ENCODE data around the gene NOD2.

Gene NOD2

DNA sequence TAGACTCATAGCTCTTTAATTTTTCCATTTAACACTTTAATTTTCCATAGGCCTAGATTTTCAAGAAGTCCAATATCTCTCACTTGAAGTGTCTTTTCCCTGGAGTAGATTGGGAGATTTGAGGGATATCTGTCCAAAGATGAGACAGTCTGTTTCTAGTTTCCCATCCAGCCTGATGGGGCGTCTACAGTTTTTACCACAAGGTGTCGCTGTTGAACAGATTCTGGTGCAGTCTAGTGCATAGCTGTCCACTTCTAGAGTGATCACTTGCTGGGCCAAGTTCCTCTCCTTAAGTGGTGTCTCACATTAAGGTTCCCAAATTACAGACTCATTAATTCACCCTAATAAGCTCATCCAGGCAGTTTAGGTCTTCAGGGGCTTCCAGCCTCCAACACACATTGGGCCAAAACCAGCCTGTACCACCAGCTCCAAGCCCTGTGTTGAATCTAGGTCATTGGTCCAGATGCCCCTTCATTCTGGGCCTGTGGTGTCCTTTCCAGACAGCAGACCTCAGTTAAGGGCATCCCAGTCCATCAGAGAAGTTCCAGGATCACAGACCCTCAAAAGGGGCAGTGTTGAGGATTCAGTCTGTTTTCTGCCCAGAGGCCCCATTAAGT is 21.7 kb upstream of the NOD2 start:
- peaks cover 5 to 14% of the 10 kb centered on the region in 2 donors for H3K27me3 ChIP-seq (ENCODE audit: control insufficient read depth in 1 of 2, insufficient read depth in 2 of 2, low read length in 2 of 2)
- peaks cover 8% of the 10 kb centered on the region for H3K4me1 ChIP-seq (ENCODE audit: control insufficient read depth, insufficient read depth, low read length)
- peaks cover 6 to 18% of the 10 kb centered on the region in 2 donors for H3K9me3 ChIP-seq (ENCODE audit: control insufficient read depth in 2 of 2, low read length in 2 of 2)
- H3K9ac ChIP-seq (ENCODE audit: low read length in 2 of 2) = no peak overlapping the region
- no peak overlapping the region for H3K4me3 ChIP-seq (ENCODE audit: low read length in 2 of 2)
- H3K36me3 ChIP-seq (ENCODE audit: control insufficient read depth in 2 of 2, insufficient read depth in 2 of 2, low read length in 2 of 2) = no peaks in the 10 kb centered on the region
- H3K27ac ChIP-seq (ENCODE audit: low read length) = no peak overlapping the region

DNA sequence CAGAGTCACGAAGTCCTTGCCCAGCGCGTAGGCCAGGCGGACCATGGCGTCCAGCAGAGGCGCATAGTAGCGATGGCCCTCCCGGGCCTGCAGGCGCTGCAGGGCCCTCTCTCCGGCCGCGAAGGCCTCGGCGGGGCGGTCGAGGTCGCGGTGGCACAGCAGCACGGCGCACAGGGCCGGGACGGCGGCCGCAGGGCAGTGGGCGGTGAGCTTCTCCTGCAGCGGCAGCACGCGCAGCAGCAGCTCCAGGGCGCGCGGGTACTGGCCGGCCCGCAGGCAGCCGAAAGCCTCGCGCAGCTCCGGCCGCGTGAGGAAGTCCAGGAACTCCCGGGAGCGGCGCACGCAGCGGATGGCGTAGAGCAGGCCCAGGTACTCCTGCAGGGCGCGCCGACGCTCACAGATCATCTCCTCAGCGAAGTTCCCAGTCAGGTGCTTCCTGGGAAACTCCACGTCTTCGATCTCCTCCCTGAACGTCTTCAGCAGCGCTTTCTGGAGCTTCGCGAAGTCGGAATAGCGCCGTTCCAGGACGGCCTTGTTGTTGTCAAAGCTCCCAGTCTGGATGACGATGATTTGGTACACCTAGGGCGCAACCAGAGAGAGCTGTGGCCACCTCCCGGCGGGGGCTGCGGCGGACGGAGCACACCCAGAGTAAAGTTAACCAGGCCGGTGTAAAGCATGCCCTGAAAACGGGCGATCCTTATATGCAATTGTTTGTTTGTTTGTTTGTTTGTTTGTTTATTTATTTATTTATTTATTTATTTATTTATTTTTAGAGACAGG is 19.7 kb upstream of the NOD2 start:
- no peak overlapping the region for H3K4me3 ChIP-seq (ENCODE audit: low read length in 2 of 2)
- H3K4me1 ChIP-seq (ENCODE audit: control insufficient read depth, insufficient read depth, low read length) = peaks cover 5% of the 10 kb centered on the region
- H3K9ac ChIP-seq (ENCODE audit: low read length in 2 of 2) = no peak overlapping the region
- H3K9me3 ChIP-seq (ENCODE audit: control insufficient read depth in 2 of 2, low read length in 2 of 2) = peaks cover 6 to 18% of the 10 kb centered on the region in 2 donors
- no peaks in the 10 kb centered on the region for H3K36me3 ChIP-seq (ENCODE audit: control insufficient read depth in 2 of 2, insufficient read depth in 2 of 2, low read length in 2 of 2)
- H3K27me3 ChIP-seq (ENCODE audit: control insufficient read depth in 1 of 2, insufficient read depth in 2 of 2, low read length in 2 of 2) = peaks cover 10 to 18% of the 10 kb centered on the region in 2 donors
- no peak overlapping the region for H3K27ac ChIP-seq (ENCODE audit: low read length)

GRCh38 chr16:50674831-50675230 is 18.6 kb upstream of the NOD2 start:
- Histone ChIP-seq H3K9me3 (ENCODE audit: control insufficient read depth in 2 of 2, low read length in 2 of 2) (peaks cover 6 to 18% of the 10 kb centered on the region in 2 donors), H3K27me3 (ENCODE audit: control insufficient read depth in 1 of 2, insufficient read depth in 2 of 2, low read length in 2 of 2) (peaks cover 10 to 18% of the 10 kb centered on the region in 2 donors), H3K36me3 (ENCODE audit: control insufficient read depth in 2 of 2, insufficient read depth in 2 of 2, low read length in 2 of 2) (no peaks in the 10 kb centered on the region), H3K27ac (ENCODE audit: low read length) (no peak overlapping the region), H3K4me3 (ENCODE audit: low read length in 2 of 2) (no peak overlapping the region), H3K9ac (ENCODE audit: low read length in 2 of 2) (no peak overlapping the region), H3K4me1 (ENCODE audit: control insufficient read depth, insufficient read depth, low read length) (no peaks in the 10 kb centered on the region)

GRCh38 chr16:50675686-50676610 is 17.5 kb upstream of the NOD2 start:
- Histone ChIP-seq H3K9ac (ENCODE audit: low read length in 2 of 2) (no peak overlapping the region), H3K4me3 (ENCODE audit: low read length in 2 of 2) (no peak overlapping the region), H3K27ac (ENCODE audit: low read length) (no peak overlapping the region), H3K4me1 (ENCODE audit: control insufficient read depth, insufficient read depth, low read length) (no peaks in the 10 kb centered on the region), H3K36me3 (ENCODE audit: control insufficient read depth in 2 of 2, insufficient read depth in 2 of 2, low read length in 2 of 2) (no peaks in the 10 kb centered on the region), H3K9me3 (ENCODE audit: control insufficient read depth in 2 of 2, low read length in 2 of 2) (peaks cover 6 to 18% of the 10 kb centered on the region in 2 donors), H3K27me3 (ENCODE audit: control insufficient read depth in 1 of 2, insufficient read depth in 2 of 2, low read length in 2 of 2) (peaks cover 10 to 18% of the 10 kb centered on the region in 2 donors)

GRCh38 chr16:50676684-50677225 is 16.7 kb upstream of the NOD2 start:
- Histone ChIP-seq H3K4me1 (ENCODE audit: control insufficient read depth, insufficient read depth, low read length) (no peaks in the 10 kb centered on the region), H3K9ac (ENCODE audit: low read length in 2 of 2) (no peak overlapping the region), H3K36me3 (ENCODE audit: control insufficient read depth in 2 of 2, insufficient read depth in 2 of 2, low read length in 2 of 2) (no peaks in the 10 kb centered on the region), H3K4me3 (ENCODE audit: low read length in 2 of 2) (no peak overlapping the region), H3K27me3 (ENCODE audit: control insufficient read depth in 1 of 2, insufficient read depth in 2 of 2, low read length in 2 of 2) (peaks cover 10 to 18% of the 10 kb centered on the region in 2 donors), H3K9me3 (ENCODE audit: control insufficient read depth in 2 of 2, low read length in 2 of 2) (peaks cover 5 to 16% of the 10 kb centered on the region in 2 donors), H3K27ac (ENCODE audit: low read length) (no peak overlapping the region)

DNA sequence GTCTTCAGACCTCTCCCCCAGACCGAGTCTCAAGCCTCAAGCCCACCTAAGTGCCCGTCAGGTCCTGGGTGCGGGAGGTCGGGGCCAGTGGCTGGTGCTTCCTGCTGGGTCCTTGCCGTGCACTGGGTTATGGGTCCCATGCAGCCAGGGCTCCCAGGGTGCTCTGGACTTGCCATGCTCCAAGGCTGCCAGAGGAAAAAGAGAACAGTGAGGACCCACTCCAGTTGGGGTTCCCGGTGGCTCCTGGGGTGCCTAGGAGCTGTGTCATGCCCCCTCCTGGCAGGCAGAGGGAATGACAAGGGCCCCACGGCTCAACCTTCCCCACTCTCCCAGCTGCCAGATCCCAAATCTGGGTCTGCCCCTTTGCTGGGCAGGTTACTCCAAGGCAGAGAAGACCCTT is 16.1 kb upstream of the NOD2 start:
- Histone ChIP-seq H3K27me3 (ENCODE audit: control insufficient read depth in 1 of 2, insufficient read depth in 2 of 2, low read length in 2 of 2) (peaks cover 10 to 18% of the 10 kb centered on the region in 2 donors), H3K36me3 (ENCODE audit: control insufficient read depth in 2 of 2, insufficient read depth in 2 of 2, low read length in 2 of 2) (no peaks in the 10 kb centered on the region), H3K27ac (ENCODE audit: low read length) (no peak overlapping the region), H3K9me3 (ENCODE audit: control insufficient read depth in 2 of 2, low read length in 2 of 2) (peaks cover 0 to 10% of the 10 kb centered on the region in 2 donors), H3K4me1 (ENCODE audit: control insufficient read depth, insufficient read depth, low read length) (no peaks in the 10 kb centered on the region), H3K4me3 (ENCODE audit: low read length in 2 of 2) (no peak overlapping the region), H3K9ac (ENCODE audit: low read length in 2 of 2) (no peak overlapping the region)

- H3K4me3 ChIP-seq (ENCODE audit: low read length in 2 of 2) = no peak overlapping the region
- no peaks in the 10 kb centered on the region for H3K36me3 ChIP-seq (ENCODE audit: control insufficient read depth in 2 of 2, insufficient read depth in 2 of 2, low read length in 2 of 2)
- H3K4me1 ChIP-seq (ENCODE audit: control insufficient read depth, insufficient read depth, low read length) = no peaks in the 10 kb centered on the region
- no peak overlapping the region for H3K27ac ChIP-seq (ENCODE audit: low read length)
- peaks cover 10 to 14% of the 10 kb centered on the region in 2 donors for H3K27me3 ChIP-seq (ENCODE audit: control insufficient read depth in 1 of 2, insufficient read depth in 2 of 2, low read length in 2 of 2)
- H3K9me3 ChIP-seq (ENCODE audit: control insufficient read depth in 2 of 2, low read length in 2 of 2) = peaks cover 0 to 3% of the 10 kb centered on the region in 2 donors
- H3K9ac ChIP-seq (ENCODE audit: low read length in 2 of 2) = no peak overlapping the region
These were observed 14.9 kb upstream of the NOD2 start for GRCh38 chr16:50678531-50678930.

GRCh38 chr16:50679266-50679665 is 14.1 kb upstream of the NOD2 start:
- H3K9ac ChIP-seq (ENCODE audit: low read length in 2 of 2) = no peak overlapping the region
- no peaks in the 10 kb centered on the region for H3K9me3 ChIP-seq (ENCODE audit: control insufficient read depth in 2 of 2, low read length in 2 of 2)
- H3K4me1 ChIP-seq (ENCODE audit: control insufficient read depth, insufficient read depth, low read length) = no peaks in the 10 kb centered on the region
- no peak overlapping the region for H3K27ac ChIP-seq (ENCODE audit: low read length)
- no peaks in the 10 kb centered on the region for H3K36me3 ChIP-seq (ENCODE audit: control insufficient read depth in 2 of 2, insufficient read depth in 2 of 2, low read length in 2 of 2)
- no peak overlapping the region for H3K4me3 ChIP-seq (ENCODE audit: low read length in 2 of 2)
- H3K27me3 ChIP-seq (ENCODE audit: control insufficient read depth in 1 of 2, insufficient read depth in 2 of 2, low read length in 2 of 2) = peaks cover 7 to 10% of the 10 kb centered on the region in 2 donors

DNA sequence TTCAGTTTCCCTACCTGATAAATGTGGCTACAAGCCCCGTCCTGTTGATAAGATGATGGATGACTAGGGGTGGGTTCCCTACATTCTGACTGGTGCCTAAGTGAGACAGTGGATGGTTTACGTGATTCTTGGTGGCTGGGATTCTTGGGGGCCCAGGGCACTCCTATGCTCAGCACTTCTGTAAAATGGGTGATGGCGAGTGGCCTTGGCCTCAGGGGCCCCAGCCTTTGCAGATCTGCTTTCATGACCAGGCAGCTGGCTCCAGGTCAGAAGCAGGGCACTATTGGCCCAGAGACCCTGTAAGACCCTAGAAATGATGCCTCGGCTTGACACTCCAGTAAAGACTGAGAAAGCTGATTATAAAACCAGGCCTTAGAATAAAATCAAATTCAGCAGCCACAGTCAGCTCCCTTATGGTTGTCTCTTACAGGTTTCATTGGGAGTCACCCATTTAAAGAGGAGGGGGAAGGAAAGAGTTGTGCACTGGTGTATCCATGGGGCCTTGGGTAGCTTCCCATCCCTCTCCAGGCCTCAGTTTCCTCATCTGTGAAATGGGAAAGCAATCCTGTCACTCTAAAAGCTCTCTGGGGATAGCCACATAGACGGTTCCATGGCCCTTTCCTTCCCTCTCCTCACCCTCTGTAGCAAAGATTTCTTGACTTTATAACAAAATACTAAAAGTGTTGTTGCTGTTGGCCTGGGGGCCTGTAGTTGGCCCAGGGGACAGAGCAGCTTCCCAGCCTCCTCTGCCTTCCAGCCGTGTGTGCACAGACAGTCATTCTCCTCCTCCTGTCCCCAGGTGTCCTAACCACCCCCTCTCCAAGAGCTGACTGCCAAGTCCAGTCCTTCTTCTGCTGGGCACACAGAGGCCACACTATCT is 13.5 kb upstream of the NOD2 start:
- no peak overlapping the region for H3K9ac ChIP-seq (ENCODE audit: low read length in 2 of 2)
- no peak overlapping the region for H3K4me3 ChIP-seq (ENCODE audit: low read length in 2 of 2)
- no peak overlapping the region for H3K27ac ChIP-seq (ENCODE audit: low read length)
- no peaks in the 10 kb centered on the region for H3K4me1 ChIP-seq (ENCODE audit: control insufficient read depth, insufficient read depth, low read length)
- no peaks in the 10 kb centered on the region for H3K36me3 ChIP-seq (ENCODE audit: control insufficient read depth in 2 of 2, insufficient read depth in 2 of 2, low read length in 2 of 2)
- H3K27me3 ChIP-seq (ENCODE audit: control insufficient read depth in 1 of 2, insufficient read depth in 2 of 2, low read length in 2 of 2) = peaks cover 4 to 10% of the 10 kb centered on the region in 2 donors
- no peaks in the 10 kb centered on the region for H3K9me3 ChIP-seq (ENCODE audit: control insufficient read depth in 2 of 2, low read length in 2 of 2)

DNA sequence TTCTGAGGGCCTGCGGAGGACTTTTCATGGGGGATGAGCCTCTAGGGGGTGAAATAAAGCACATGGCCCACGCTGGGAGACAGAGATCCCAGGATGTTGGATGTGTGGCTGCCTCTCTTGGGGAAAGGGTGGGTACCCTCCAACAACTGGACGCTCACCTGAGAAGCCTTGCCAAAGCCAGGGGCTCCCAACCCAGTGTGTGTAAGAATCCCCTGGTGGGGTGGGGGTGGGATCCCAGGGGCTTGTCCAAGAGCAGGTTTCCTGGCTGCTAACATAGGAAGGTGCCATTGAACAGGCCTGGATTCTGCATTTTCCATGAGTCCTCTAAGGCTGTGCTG is 12.9 kb upstream of the NOD2 start:
- Histone ChIP-seq H3K4me3 (ENCODE audit: low read length in 2 of 2) (no peak overlapping the region), H3K27me3 (ENCODE audit: control insufficient read depth in 1 of 2, insufficient read depth in 2 of 2, low read length in 2 of 2) (peaks cover 4 to 10% of the 10 kb centered on the region in 2 donors), H3K9ac (ENCODE audit: low read length in 2 of 2) (no peak overlapping the region), H3K9me3 (ENCODE audit: control insufficient read depth in 2 of 2, low read length in 2 of 2) (no peaks in the 10 kb centered on the region), H3K36me3 (ENCODE audit: control insufficient read depth in 2 of 2, insufficient read depth in 2 of 2, low read length in 2 of 2) (no peaks in the 10 kb centered on the region), H3K4me1 (ENCODE audit: control insufficient read depth, insufficient read depth, low read length) (no peaks in the 10 kb centered on the region), H3K27ac (ENCODE audit: low read length) (no peak overlapping the region)
